ENCODE data around the gene PPP5C. TPM values are rescaled to one million over a fixed set of nuclear protein-coding genes. Genes with fewer than 3 reads are reported as not detected.

The PPP5C gene
- total and polyA plus RNA-seq, 2 of the 13 experiments (the other 11 are each of a cell fraction or from before 2014, with no cell fraction given) = 41.6 to 67.9 TPM

DNA sequence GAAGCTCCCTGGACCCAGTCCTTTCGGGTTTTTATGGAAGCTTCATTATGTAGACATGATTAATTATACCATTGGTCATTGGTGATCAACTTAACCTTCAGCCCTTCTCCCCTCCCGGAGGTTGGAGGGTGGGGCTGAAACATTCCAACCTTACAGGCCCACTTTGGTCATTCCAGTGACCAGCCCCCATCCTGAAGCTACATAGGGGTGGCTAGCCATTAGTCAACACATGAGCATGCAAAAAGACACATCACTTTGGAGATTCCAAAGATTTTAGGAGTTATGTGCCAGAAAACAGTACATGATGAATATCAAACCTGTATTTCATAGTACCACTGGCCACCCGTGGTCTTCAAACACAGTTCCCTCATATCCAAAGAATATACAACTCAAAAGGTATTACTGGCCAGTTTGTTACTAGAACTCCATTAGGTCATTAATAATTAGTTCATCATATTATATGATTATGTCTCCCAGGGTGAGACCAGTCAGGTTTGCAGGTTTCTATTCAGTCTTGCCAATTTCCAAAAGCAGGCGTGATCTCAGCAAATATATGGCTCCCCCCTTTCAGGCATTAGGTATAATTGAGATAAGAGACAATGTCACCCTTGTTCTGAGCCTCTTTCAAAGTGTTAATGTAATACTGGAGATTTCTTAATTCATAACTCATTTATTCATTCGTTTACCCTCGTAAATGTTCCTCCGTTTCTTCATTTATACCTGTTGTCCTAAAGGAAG, 11.1 kb downstream of the PPP5C start:
- Histone ChIP-seq H3K36me3 (replicated peaks in 1 of 2; ENCODE audit: control insufficient read depth in 1 of 2, insufficient read depth in 2 of 2, low read length in 2 of 2) (peaks cover 11 to 50% of the 10 kb centered on the region in 2 experiments), H3K79me2 (ENCODE audit: insufficient read depth, low read length) (peaks cover 6% of the 10 kb centered on the region), H3K4me3 (replicated peaks in 1 of 3; ENCODE audit: insufficient read depth in 1 of 3, low read depth in 2 of 3, low read length in 3 of 3) (no peak overlapping the region), H3K4me1 (ENCODE audit: insufficient read depth, low read length) (peaks cover 47% of the 10 kb centered on the region), H3K27me3 (ENCODE audit: control insufficient read depth in 1 of 2, insufficient read depth in 2 of 2, low read length in 2 of 2) (no peaks in the 10 kb centered on the region), H4K20me1 (ENCODE audit: insufficient read depth, low read length) (no peaks in the 10 kb centered on the region), H3K4me2 (ENCODE audit: low read depth, low read length) (no peak overlapping the region), H3K9ac (ENCODE audit: insufficient read depth, low read depth, low read length) (no peak overlapping the region), H3K27ac (ENCODE audit: extremely low read length, insufficient read depth, low read length) (no peak overlapping the region), H3K9me3 (ENCODE audit: low read length) (no peaks in the 10 kb centered on the region), H2AFZ (ENCODE audit: low read length) (no peak overlapping the region)
- in situ Hi-C loops (cut with HindIII; ENCODE audit: extremely low pct_ligation_motif_present, low pct_unique_long_range_greater_than_20kb) (no loop called here), intact Hi-C loops (cut with micrococcal nuclease; ENCODE audit: unreplicated experiment) (no loop called here)
- POLR2A ChIA-PET = no interaction called here
- ATAC-seq = no peak
- CTCF ChIA-PET (ENCODE audit: low intra/inter-chr PET ratio, low total read pairs) = no interaction called here
- FAIRE-seq = no peak
- TF ChIP-seq ZNF572 (CRISPR knock-in tag; IDR thresholded peaks at IDR 0.05) (no peak), XBP1 (CRISPR knock-in tag; IDR thresholded peaks at IDR 0.05) (no peak), SP2 (CRISPR knock-in tag; IDR thresholded peaks at IDR 0.05) (no peak), ZSCAN20 (CRISPR knock-in tag; IDR thresholded peaks at IDR 0.05; ENCODE audit: borderline replicate concordance) (no peak), HIVEP1 (CRISPR knock-in tag; IDR thresholded peaks at IDR 0.05) (no peak), FLYWCH1 (CRISPR knock-in tag; IDR thresholded peaks at IDR 0.05) (no peak), ZNF382 (CRISPR knock-in tag; IDR thresholded peaks at IDR 0.05; ENCODE audit: borderline replicate concordance) (no peak), ZNF670 (CRISPR knock-in tag; IDR thresholded peaks at IDR 0.05; ENCODE audit: borderline replicate concordance) (no peak), SATB2 (CRISPR knock-in tag; IDR thresholded peaks at IDR 0.05) (no peak), PHF20 (CRISPR knock-in tag; IDR thresholded peaks at IDR 0.05) (no peak), ONECUT2 (CRISPR knock-in tag; IDR thresholded peaks at IDR 0.05) (no peak)
- 94% methylated on average over 7 of the region's 7 CpGs for WGBS (ENCODE audit: low lambda C conversion rate)
- DNase-seq (ENCODE audit: low spot score) = no peak
- BruUV-seq (replicated peaks) = no TSS peak
